GM12878 (cell line): ENCODE measurements around the gene IQGAP2. TPM values are rescaled to one million over a fixed set of nuclear protein-coding genes. Genes with fewer than 3 reads are reported as not detected.

ENCODE experiments used
- ATAC-seq: fragments of 200-7000 bp; cut with Tn5 transposase; 3 replicates; pipeline ENCODE4 v1.9.1; 2020; ENCODE audit warnings: mild to moderate bottlenecking, moderate library complexity
- BruUV-seq: library from RNA; stranded (reverse); fragments of 400-500 nt; replicated peaks from 2 replicates; lab custom pipeline; 2021; lab: Mats Ljungman, UMichigan
- CTCF ChIA-PET: fragments of 300-600 bp; sonication (Branson Sonifier 250); formaldehyde crosslinking; extraction: SDS; loops from one replicate; lab custom pipeline; 2021; ENCODE audit warnings: inconsistent platforms; lab: Yijun Ruan, JAX
- POLR2A ChIA-PET: fragments of 350-600 bp; formaldehyde crosslinking; extraction: SDS; loops from one replicate; lab custom pipeline; 2021; ENCODE audit warnings: inconsistent platforms; lab: Charles Lee
- RAD21 ChIA-PET: fragments of 300-600 bp; sonication (Branson Sonifier 250); formaldehyde crosslinking; loops from one replicate; lab custom pipeline; 2023; ENCODE audit warnings: antibody characterized with exemption; ENCODE audit not compliant: unreplicated experiment; lab: Charles Lee
- SMC1A ChIA-PET: fragments of 300-600 bp; sonication (Branson Sonifier 250); formaldehyde crosslinking; loops from one replicate; lab custom pipeline; 2023; ENCODE audit not compliant: unreplicated experiment, uncharacterized antibody; lab: Charles Lee
- DNase-seq: peaks from one replicate; pipeline ENCODE4 v3.0.0-alpha.2; 2011; ENCODE audit warnings: low read depth, low spot score
- FAIRE-seq: peaks from 3 replicates; lab custom pipeline; 2011; peaks lifted over from hg19 to GRCh38; lab: Jason Lieb, UNC
- H2AFZ ChIP-seq: 2 replicates; pipeline ENCODE4 v1.6.0; 2011; ENCODE audit warnings: low read depth, low read length, control low read depth; ENCODE audit not compliant: control insufficient read depth
- H3K27ac ChIP-seq: 2 replicates; pipeline ENCODE4 v1.5.1; 2011; ENCODE audit warnings: control low read depth; ENCODE audit not compliant: control insufficient read depth, insufficient read depth
- H3K27me3 ChIP-seq, 2 experiments: replicated peaks in 1 of 2; 2 replicates each; pipeline versions ENCODE4 v1.6.0 to v1.6.1; 2011; ENCODE audit warnings: low read length in 1 of 2; ENCODE audit not compliant: control insufficient read depth in 2 of 2, insufficient read depth in 2 of 2
- H3K36me3 ChIP-seq, 2 experiments: 2 replicates each; pipeline ENCODE4 v1.5.1; 2011; ENCODE audit warnings: low read length in 1 of 2; ENCODE audit not compliant: control insufficient read depth in 2 of 2, insufficient read depth in 2 of 2
- H3K4me1 ChIP-seq: 2 replicates; pipeline ENCODE4 v1.6.1; 2011; ENCODE audit warnings: mild to moderate bottlenecking, low read length, moderate library complexity, mixed read lengths; ENCODE audit not compliant: control insufficient read depth, insufficient read depth
- H3K4me2 ChIP-seq: 2 replicates; pipeline ENCODE4 v1.6.0; 2011; ENCODE audit warnings: control low read depth; ENCODE audit not compliant: control insufficient read depth, insufficient read depth
- H3K4me3 ChIP-seq: fragments of 200-600 bp; sonication (generic); 2 replicates; pipeline ENCODE4 v1.5.1; 2016
- H3K79me2 ChIP-seq: 2 replicates; pipeline ENCODE4 v1.6.0; 2011; ENCODE audit warnings: low read length; ENCODE audit not compliant: control insufficient read depth, insufficient read depth
- H3K9ac ChIP-seq: 2 replicates; pipeline ENCODE4 v1.8.0; 2011; ENCODE audit warnings: low read length, control low read depth, mixed read lengths; ENCODE audit not compliant: control insufficient read depth, insufficient read depth
- H3K9me3 ChIP-seq: replicated peaks from 3 replicates; pipeline ENCODE4 v1.5.1; 2011; ENCODE audit warnings: mild to moderate bottlenecking, low read length; ENCODE audit not compliant: control insufficient read depth, insufficient read depth
- H4K20me1 ChIP-seq: 2 replicates; pipeline ENCODE4 v1.6.0; 2011; ENCODE audit not compliant: control insufficient read depth, insufficient read depth
- IKZF2 ChIP-seq, 2 experiments: fragments of 450-650 bp; IDR thresholded peaks; 2 replicates each; pipeline ENCODE4 v1.6.1; 2017; ENCODE audit warnings: mild to moderate bottlenecking in 2 of 2, moderate library complexity in 2 of 2
- IRF4 ChIP-seq: IDR thresholded peaks from 2 replicates; pipeline ENCODE4 v1.6.1; 2011; ENCODE audit warnings: low read depth, low read length
- MXI1 ChIP-seq: fragments of 150-350 bp; IDR thresholded peaks from 2 replicates; pipeline ENCODE4 v1.6.1; 2011; ENCODE audit warnings: low read depth, mild to moderate bottlenecking, inconsistent platforms, low read length, improper control_type of control experiment
- POLR2AphosphoS2 ChIP-seq: IDR thresholded peaks from 2 replicates; pipeline ENCODE4 v1.6.1; 2011; ENCODE audit warnings: low read depth, mild to moderate bottlenecking, low read length, improper control_type of control experiment, moderate library complexity
- SMAD5 ChIP-seq: IDR thresholded peaks from 2 replicates; pipeline ENCODE4 v1.6.1; 2016; ENCODE audit warnings: antibody characterized with exemption, low read depth
- ZNF622 ChIP-seq: fragments of 450-650 bp; IDR thresholded peaks from 2 replicates; pipeline ENCODE4 v1.6.1; 2017; ENCODE audit warnings: mild to moderate bottlenecking, inconsistent platforms
- WGBS: methylation state at CpG from one replicate; pipeline ENCODE4 v1.1.6; 2016; ENCODE audit warnings: low lambda C conversion rate; ENCODE audit not compliant: insufficient replicate concordance, insufficient coverage; ENCODE audit errors: missing lambda C conversion rate; 5-methylcytosine and 5-hydroxymethylcytosine counted together
- in situ Hi-C: fragments of 300-500 bp; cut with MboI; formaldehyde crosslinking; loops from 9 replicates; pipeline ENCODE4 v1.14.3; 2018; ENCODE audit warnings: mixed read lengths
- intact Hi-C: fragments of 100-400 bp; cut with micrococcal nuclease; formaldehyde crosslinking; loops from one replicate; pipeline ENCODE4 v1.14.2; 2022; ENCODE audit not compliant: unreplicated experiment
- polyA plus RNA-seq, 11 experiments: library from polyadenylated mRNA; depleted of rRNA in 4 of 11; unstranded in 6 of 11; stranded (reverse) in 5 of 11; fragments of >200 nt; fragmentation: Nextera tagmentation in 4 of 11; fragmentation: Illumina TruSeq in 1 of 11; extraction: Ambion mirVana in 4 of 11; extraction: Trizol in 1 of 11; gene quantifications; 1 replicate in 1 of 11; 2 replicates in 10 of 11; pipeline versions ENCODE4 v1.2.1 to v1.2.3, GENCODE V29; 2011 to 2016; ENCODE audit warnings: inconsistent platforms in 2 of 11, missing spikeins in 2 of 11, low read depth in 1 of 11
- total RNA-seq, 4 experiments: library from RNA; depleted of rRNA in 3 of 4; stranded (reverse); fragments of >200 nt in 3 of 4; fragmentation: Illumina TruSeq in 1 of 4; extraction: Trizol in 1 of 4; gene quantifications; 2 replicates each; pipeline versions ENCODE4 v1.2.1 to v1.2.3, GENCODE V29; 2013 to 2021
- TF ChIP-seq, protein P1 (sequence below): fragments of 450-650 bp; IDR thresholded peaks from 2 replicates; pipeline ENCODE4 v1.6.1; 2017; ENCODE audit warnings: mild to moderate bottlenecking

IQGAP2 gene
- total and polyA plus RNA-seq, 10 of the 15 experiments (the other 5 are each of a cell fraction or from before 2014, with no cell fraction given), result 14.5 to 41.4 (median 21.8) TPM

DNA sequence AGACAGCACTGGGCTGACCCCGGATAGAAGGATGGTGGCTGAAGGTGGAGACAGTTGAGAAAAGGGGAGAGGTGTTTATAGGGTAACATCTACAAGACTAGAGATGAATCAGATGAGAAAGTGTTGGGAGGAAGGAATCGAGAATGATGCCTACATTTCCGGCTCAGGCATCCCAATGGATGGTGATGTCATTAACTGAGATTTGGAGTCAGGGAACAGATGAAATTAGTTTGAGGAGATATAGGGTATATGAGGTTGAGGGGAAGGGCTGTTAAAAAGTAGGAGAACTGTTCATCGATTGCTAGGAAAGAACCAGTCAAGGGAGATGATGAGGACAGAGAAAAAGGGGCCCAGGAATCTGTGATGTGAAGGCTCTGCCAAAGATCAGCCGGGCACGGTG, 24.7 kb upstream of the IQGAP2 start:
- RAD21 ChIA-PET, result interaction anchor here (1.4 kb wide), 1 partner anchor 205 kb away, joined by 5 read pairs; no protein-coding TSS in a partner anchor
- Histone ChIP-seq H3K9me3 (no peaks in the 10 kb centered on the region), H3K27ac (no peak overlapping the region), H4K20me1 (no peaks in the 10 kb centered on the region), H3K4me3 (no peak overlapping the region), H3K4me1 (no peaks in the 10 kb centered on the region; the same call in 1 of the 2 replicates), H2AFZ (no peak overlapping the region), H3K4me2 (no peak overlapping the region), H3K9ac (no peak overlapping the region), H3K79me2 (no peaks in the 10 kb centered on the region), H3K36me3 (no peaks in the 10 kb centered on the region), H3K27me3 (no peaks in the 10 kb centered on the region)
- WGBS, result 85% methylated on average over 6 of the region's 6 CpGs
- intact Hi-C loops, result no loop called here
- BruUV-seq, result no TSS peak
- no peak for FAIRE-seq
- DNase-seq, result no peak
- SMC1A ChIA-PET, result interaction anchor here (1.5 kb wide), 1 partner anchor 10 kb away, joined by 6 read pairs; no protein-coding TSS in a partner anchor
- no peak for ATAC-seq
- TF ChIP-seq SMAD5, result no peak
- in situ Hi-C loops, result no loop called here
- POLR2A ChIA-PET, result no interaction called here
- CTCF ChIA-PET, result no interaction called here

DNA sequence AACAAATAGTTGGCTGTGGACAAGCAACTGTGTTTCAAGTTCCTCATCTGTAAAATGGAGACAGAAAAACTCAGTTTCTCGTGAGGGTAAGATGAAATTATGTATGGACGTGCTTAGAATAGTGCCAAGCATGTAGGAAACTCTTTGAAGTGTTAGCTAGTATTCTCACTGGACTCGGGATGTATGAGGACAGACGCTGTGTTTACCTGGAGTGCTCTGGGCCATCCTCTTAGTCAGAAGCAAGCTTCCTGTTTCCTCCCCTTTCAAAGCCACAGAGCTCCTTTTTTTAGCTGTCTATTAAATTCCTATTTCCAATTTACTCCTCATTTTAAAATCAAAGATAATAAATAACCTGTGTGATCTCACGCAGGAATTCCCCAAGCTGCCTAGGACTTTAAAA, 23.8 kb upstream of the IQGAP2 start:
- Histone ChIP-seq H2AFZ (peak overlapping the region; percentile 46), H3K36me3 (no peaks in the 10 kb centered on the region), H3K9ac (no peak overlapping the region), H3K27ac (no peak overlapping the region), H3K27me3 (no peaks in the 10 kb centered on the region), H3K9me3 (no peaks in the 10 kb centered on the region), H3K79me2 (no peaks in the 10 kb centered on the region), H3K4me3 (no peak overlapping the region), H3K4me2 (0 out of 2 replicates have a peak overlapping the region, but pooled peaks have one; percentile 17), H4K20me1 (no peaks in the 10 kb centered on the region), H3K4me1 (no peaks in the 10 kb centered on the region; the same call in 1 of the 2 replicates)
- BruUV-seq, result no TSS peak
- ATAC-seq (no peak), DNase-seq (no peak), FAIRE-seq (no peak)
- in situ Hi-C loops, result no loop called here
- ChIA-PET SMC1A (interaction anchor here (0.7 to 1.5 kb wide), 3 partner anchors 9 to 773 kb away, joined by 3 to 6 read pairs (median 5); no protein-coding TSS in a partner anchor), RAD21 (interaction anchor here (0.7 to 1.4 kb wide), 2 partner anchors 28 to 204 kb away, joined by 3 to 5 read pairs; no protein-coding TSS in a partner anchor), POLR2A (interaction anchor here (0.6 to 1.0 kb wide), 3 partner anchors 10 to 212 kb away, joined by 3 to 4 read pairs (median 3); no protein-coding TSS in a partner anchor), CTCF (interaction anchor here (0.7 to 0.8 kb wide), 2 partner anchors 25 to 208 kb away, joined by 3 read pairs; no protein-coding TSS in a partner anchor)
- WGBS, result 27% methylated on average over 5 of the region's 5 CpGs
- TF ChIP-seq IRF4, result no peak
- TF ChIP-seq, protein P1, sequence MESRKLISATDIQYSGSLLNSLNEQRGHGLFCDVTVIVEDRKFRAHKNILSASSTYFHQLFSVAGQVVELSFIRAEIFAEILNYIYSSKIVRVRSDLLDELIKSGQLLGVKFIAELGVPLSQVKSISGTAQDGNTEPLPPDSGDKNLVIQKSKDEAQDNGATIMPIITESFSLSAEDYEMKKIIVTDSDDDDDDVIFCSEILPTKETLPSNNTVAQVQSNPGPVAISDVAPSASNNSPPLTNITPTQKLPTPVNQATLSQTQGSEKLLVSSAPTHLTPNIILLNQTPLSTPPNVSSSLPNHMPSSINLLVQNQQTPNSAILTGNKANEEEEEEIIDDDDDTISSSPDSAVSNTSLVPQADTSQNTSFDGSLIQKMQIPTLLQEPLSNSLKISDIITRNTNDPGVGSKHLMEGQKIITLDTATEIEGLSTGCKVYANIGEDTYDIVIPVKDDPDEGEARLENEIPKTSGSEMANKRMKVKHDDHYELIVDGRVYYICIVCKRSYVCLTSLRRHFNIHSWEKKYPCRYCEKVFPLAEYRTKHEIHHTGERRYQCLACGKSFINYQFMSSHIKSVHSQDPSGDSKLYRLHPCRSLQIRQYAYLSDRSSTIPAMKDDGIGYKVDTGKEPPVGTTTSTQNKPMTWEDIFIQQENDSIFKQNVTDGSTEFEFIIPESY, result no peak
- TF ChIP-seq MXI1, result no peak
- no peak for TF ChIP-seq POLR2AphosphoS2
- TF ChIP-seq ZNF622, result no peak
- TF ChIP-seq IKZF2 (IDR thresholded peaks at IDR 0.05), result no peak
- intact Hi-C loops, result no loop called here
